SK-N-SH treated with all-trans-retinoic acid at 6 μM for 48 hours (cell line): ENCODE measurements around the gene RCOR1.

Experiments
- ARNTL ChIP-seq: fragments of 450-650 bp; formaldehyde crosslinking; IDR thresholded peaks from 2 replicates; pipeline ENCODE4 v1.5.0; 2020; ENCODE audit warnings: low read depth, mild to moderate bottlenecking, moderate library complexity, borderline replicate concordance
- CREB5 ChIP-seq: fragments of 250-450 bp; sonication (Bioruptor Pico); IDR thresholded peaks from 2 replicates; pipeline ENCODE4 v1.5.1; 2020; ENCODE audit warnings: low read depth, mild to moderate bottlenecking, moderate library complexity
- CSDC2 ChIP-seq: fragments of 250-450 bp; sonication (Bioruptor Pico); IDR thresholded peaks from 2 replicates; pipeline ENCODE4 v1.5.0; 2020; ENCODE audit warnings: mild to moderate bottlenecking, moderate library complexity
- ESRRG ChIP-seq: fragments of 250-450 bp; sonication (Bioruptor Pico); IDR thresholded peaks from 2 replicates; pipeline ENCODE4 v1.6.1; 2021; ENCODE audit warnings: mild to moderate bottlenecking
- PATZ1 ChIP-seq: fragments of 250-450 bp; sonication (Bioruptor Pico); IDR thresholded peaks from 2 replicates; pipeline ENCODE4 v1.8.0; 2020; ENCODE audit warnings: mild to moderate bottlenecking, moderate library complexity, borderline replicate concordance
- PPARA ChIP-seq: fragments of 250-450 bp; sonication (Bioruptor Pico); IDR thresholded peaks from 2 replicates; pipeline ENCODE4 v1.5.0; 2020; ENCODE audit warnings: mild to moderate bottlenecking, borderline replicate concordance
- RARB ChIP-seq: fragments of 250-450 bp; sonication (Bioruptor Pico); IDR thresholded peaks from 2 replicates; pipeline ENCODE4 v1.8.0; 2021; ENCODE audit warnings: mild to moderate bottlenecking, moderate library complexity
- TCF4 ChIP-seq: fragments of 250-450 bp; sonication (Bioruptor Pico); IDR thresholded peaks from 2 replicates; pipeline ENCODE4 v1.8.0; 2021; ENCODE audit warnings: mild to moderate bottlenecking, moderate library complexity, borderline replicate concordance
- TSHZ2 ChIP-seq: fragments of 250-450 bp; sonication (Bioruptor Pico); IDR thresholded peaks from 2 replicates; pipeline ENCODE4 v1.5.0; 2020; ENCODE audit warnings: mild to moderate bottlenecking, moderate library complexity

GRCh38 chr14:102752239-102752847 is 159.9 kb downstream of the RCOR1 start:
- TF ChIP-seq TSHZ2, result no peak
- TF ChIP-seq PATZ1 (CRISPR knock-in tag), result no peak
- TF ChIP-seq ESRRG (CRISPR knock-in tag), result no peak
- no peak for TF ChIP-seq RARB (CRISPR knock-in tag)
- no peak for TF ChIP-seq TCF4 (CRISPR knock-in tag)
- TF ChIP-seq CREB5, result no peak
- TF ChIP-seq CSDC2 (CRISPR knock-in tag), result no peak
- TF ChIP-seq PPARA (CRISPR knock-in tag), result no peak
- no peak for TF ChIP-seq ARNTL
